ENCODE data around the gene FCHSD1.

DNA sequence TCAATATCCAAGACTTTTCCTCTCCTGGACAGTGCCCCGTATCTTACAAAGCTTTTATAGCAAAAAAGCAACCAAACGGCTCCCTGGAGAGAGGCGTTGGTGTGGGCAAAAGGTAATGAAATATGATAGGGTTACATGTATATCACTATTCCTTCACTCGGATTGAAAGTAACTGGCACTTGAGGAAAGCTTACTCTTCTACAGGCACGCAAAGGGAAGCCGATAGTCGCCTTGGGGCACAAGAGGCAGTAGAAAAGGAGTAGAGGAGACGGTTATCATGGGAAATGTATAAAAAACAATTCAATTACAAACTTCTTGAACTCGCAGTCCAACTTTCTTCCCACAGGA lies 33.6 kb downstream of the FCHSD1 start:
- TF ChIP-seq, protein P1, sequence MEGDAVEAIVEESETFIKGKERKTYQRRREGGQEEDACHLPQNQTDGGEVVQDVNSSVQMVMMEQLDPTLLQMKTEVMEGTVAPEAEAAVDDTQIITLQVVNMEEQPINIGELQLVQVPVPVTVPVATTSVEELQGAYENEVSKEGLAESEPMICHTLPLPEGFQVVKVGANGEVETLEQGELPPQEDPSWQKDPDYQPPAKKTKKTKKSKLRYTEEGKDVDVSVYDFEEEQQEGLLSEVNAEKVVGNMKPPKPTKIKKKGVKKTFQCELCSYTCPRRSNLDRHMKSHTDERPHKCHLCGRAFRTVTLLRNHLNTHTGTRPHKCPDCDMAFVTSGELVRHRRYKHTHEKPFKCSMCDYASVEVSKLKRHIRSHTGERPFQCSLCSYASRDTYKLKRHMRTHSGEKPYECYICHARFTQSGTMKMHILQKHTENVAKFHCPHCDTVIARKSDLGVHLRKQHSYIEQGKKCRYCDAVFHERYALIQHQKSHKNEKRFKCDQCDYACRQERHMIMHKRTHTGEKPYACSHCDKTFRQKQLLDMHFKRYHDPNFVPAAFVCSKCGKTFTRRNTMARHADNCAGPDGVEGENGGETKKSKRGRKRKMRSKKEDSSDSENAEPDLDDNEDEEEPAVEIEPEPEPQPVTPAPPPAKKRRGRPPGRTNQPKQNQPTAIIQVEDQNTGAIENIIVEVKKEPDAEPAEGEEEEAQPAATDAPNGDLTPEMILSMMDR (IDR thresholded peaks at IDR 0.05 in 8 of 11, conservative IDR thresholded peaks at IDR 0.05 in 3 of 11), result no peak
- TF ChIP-seq POLR2A (IDR thresholded peaks at IDR 0.05) (no peak), POLR2AphosphoS5 (IDR thresholded peaks at IDR 0.05) (no peak)

Data from spleen (tissue), 7 donors.